NCI-H2107 treated with DMSO at 0.1 percent for 48 hours (cell line): ENCODE results near the gene UBE2H.
A peak's percentile ranks its signal among the peaks of the same experiment; 100 is the strongest.
"Not testable (repeated sequence)": the region's sequence is repeated elsewhere in the genome, so short reads cannot be mapped to it uniquely, and the experiment has no call there.

Source experiments
- DNase-seq: peaks from one replicate; lab custom pipeline; 2025; ENCODE audit not compliant: unreplicated experiment; lab: John Stamatoyannopoulos, UW

UBE2H gene

DNA sequence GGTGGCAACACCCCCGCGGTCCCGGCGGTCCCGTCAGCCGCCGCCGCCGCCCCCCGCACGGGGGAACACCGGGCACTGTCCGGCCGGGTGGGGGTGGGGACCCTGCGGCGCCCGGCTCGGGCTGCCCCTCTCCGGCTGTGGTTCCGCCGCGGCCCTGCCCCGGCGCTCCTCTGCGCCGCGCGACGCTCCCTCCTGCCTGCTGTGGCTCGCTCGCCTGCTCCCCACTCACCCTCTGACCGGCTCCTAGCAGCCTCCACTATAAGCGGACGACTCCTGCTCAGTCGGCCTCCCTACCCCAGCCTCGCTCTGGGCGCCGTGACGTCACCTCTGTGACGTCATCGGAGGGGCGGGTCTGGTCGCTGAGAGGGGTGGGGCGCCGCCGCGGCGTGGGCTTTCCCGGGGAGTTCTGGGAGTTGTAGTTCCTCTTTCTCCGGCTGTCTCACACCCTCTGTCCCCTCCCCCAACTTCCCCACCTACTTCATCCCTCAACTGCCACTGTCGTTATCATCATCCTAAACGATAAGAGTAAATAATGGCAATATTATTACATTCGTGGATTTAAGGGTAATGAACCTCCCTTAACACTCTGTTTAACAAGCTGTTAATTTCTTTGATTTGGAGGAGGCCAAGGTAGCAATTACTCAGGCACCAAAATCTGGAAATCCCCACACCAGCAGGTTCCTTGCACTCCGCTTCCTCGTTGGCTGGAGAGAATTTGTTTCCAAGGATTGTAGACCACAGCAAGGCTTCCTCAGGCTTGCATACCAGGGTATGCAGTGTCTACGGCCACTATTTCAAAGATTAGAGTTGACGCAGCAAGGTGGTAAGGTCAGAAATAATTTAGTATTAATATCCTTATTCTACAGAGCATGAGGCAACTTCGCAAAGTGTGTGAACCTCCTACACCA, at the start of gene UBE2H:
TSS of gene UBE2H (minus strand) at position 308 of the 908 bp plus-strand sequence. CDS start 405 bp downstream, outside the sequence.
- peak; percentile 87 for DNase-seq

DNA sequence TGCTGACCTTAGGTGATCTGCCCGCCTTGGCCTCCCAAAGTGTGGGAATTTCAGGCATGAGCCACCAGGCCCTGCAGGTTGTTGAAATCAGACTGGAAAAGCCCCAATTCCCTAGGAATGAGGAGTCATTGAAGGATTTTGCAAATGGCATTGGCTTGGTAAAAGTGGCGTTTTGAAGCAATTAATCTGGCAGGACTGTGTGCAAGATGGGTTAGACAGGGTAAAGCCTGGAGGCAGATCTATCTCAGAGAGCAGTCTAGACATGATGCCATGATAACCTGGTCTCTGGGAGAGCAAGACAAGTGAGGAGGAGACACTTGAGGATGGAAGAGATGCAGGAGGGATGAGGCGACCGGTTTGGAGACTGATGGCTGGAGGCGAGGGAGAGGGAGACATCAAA, 45.7 kb upstream of the UBE2H start:
- no peak for DNase-seq

DNA sequence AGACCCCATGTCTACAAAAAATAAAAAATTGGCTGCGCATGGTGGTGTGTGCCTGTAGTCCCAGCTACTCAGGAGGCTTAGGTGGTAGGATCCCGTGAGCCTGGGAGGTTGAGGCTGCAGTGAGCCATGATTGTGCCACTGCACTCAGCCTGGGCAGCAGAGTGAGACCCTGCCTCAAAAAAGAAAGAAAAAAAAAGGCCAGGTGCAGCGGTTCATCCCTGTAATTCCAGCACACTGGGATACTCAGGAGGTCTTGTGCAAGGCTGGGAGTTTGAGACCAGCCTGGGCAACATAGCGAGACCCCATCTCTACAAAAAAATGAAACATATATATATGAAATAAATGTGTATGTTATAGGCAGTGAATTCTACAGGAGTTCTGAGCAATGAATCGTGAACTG, 44.5 kb upstream of the UBE2H start:
- DNase-seq: no peak

DNA sequence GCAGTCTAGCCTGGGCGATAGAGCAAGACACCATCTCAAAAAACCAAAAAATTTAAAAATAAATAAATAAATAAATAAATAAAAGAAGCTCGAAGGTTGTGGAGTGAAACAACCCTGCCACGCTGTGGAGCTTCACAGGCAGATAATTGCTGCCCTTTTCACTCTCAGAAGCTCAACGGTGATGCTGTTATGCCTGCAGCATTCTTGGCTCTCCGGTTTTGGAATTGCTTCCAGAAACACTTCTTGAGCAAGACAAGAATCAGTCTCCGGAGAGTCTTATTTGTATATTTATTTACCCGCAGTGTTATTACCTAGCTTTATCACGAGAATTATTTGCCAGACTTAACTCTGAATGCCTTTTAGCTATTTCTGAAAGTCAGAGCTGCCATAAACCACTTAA, 40.5 kb upstream of the UBE2H start:
- no peak for DNase-seq

DNA sequence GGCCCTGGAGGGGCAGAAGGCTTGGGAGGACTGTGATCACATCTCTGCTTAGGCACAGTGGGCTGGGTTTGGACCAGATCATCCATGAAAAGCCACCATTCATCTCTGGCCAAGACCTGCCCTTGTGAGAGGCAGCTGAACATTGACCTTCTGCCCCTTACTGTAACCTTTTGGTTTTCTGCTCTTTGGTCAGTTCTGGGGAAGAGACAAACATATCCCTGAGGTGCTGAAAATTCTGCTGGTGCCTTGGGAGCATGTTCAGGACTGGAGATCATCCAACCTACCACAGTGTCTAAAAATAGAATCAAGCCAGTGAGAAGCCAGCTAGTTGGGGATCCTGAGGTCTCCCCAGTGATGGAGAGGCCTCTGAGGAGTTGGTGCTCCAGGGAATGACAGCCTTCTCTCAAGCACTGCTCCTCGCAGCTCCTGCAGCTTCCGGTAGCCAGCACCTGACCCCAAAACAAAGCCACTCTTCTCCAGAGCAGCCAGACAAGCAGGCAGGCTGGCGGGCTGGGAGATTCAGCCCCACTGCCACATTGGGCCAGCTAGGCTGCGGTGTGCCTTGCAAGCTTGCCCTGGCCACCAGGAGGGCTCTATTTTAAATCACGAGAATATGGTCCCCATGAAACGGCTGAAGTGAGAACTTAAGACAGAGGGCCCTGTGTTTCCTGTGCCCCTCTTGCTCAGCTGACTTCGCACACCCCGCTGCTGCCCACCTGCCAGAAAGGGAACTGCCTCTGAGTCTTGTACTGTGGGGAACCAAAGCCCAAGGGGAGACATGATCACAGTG, 37.8 kb upstream of the UBE2H start:
- DNase-seq: no peak

DNA sequence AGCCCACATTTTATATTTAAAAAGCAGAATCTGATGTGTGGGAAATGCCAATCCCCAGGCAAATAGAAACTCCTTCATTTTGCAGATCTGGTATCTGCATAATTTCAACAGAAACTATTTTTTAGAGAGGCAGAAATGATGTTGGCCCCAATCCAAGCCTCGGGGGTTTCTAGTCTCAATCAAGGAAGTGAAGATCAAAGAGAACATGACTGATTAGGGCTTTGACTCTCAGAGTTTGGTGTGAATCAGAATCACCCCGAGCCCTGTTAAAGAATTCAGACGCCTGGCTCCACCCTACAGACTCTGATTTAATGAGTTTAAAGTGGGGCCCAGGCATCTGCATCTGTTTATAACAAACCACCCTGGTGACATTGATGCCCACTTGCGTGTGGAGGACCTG, 36.7 kb upstream of the UBE2H start:
- DNase-seq: no peak

DNA sequence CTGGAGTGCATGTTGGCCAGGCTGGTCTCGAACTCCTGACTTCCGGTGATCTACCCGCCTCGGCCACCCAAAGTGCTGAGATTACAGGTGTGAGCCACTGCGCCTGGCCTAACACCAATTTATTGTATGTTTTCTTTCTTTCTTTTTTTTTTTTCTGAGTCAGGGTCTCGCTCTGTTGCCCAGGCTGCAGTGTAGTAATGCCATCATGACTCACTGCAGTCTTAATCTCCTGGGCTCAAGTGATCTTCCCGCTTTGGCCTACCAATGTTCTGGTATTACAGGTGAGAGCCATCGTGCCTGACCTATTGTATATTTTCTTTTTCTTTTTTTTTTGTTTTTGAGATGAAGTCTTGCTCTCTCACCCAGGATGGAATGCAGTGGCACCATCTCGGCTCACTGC, 33.8 kb upstream of the UBE2H start:
- no peak for DNase-seq

DNA sequence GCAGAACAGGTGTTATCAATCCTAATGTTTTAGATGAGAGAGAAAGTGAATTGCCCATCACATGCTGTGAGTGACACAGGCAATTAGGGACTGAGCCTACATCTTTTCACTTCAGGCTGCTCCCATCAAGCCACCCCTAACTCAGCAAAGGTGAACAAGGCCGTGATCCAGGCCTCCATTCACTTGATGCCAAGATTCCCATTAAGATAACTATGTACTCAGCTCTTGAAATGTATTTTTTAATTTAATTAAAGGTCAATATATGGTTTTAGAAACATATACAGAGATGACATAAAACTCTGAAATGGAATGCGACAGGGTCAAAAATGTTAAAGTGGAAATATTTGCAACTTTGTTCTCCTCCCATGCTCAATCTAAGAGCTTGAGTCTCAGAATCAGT, 27.9 kb upstream of the UBE2H start:
- DNase-seq: no peak

DNA sequence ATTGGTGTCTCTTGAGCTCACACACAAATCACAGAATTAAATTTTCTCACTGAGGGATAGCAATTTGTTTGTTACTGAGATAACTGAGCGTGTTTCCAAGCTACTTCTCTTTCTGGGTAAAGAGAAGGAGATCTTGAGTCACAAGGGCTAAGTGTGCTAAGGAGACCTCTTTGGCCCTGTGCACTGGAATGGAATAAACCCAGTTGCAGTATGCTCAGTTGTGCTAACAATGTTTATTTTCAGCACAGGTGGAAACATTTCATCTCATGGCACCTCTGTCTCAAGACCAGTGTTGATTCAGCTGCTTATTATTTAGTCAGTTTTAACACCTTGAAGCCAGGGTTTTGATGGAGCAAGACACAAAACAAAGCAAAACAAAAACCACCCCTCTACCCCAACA, 22.5 kb upstream of the UBE2H start:
- DNase-seq: no peak

DNA sequence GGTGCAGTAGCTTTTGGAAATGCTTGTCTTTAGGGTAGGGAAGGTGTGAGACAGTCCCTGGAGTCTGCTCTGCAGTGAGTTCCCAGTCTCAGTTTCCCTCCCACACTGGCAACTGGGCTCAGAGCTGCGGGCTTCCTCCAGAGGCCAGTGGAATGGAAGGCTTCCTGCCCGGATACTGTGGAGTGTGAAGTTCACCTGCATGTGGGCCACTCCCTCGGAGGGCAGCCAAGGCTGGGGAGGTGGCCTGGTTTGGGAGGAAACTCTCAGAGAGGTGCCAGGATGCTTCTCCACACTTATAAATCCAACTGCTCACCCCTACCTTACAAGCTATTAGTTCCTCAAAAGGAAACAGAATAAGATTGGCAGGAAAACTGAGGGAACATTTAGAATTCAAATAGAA, 18.1 kb upstream of the UBE2H start:
- DNase-seq: no peak

DNA sequence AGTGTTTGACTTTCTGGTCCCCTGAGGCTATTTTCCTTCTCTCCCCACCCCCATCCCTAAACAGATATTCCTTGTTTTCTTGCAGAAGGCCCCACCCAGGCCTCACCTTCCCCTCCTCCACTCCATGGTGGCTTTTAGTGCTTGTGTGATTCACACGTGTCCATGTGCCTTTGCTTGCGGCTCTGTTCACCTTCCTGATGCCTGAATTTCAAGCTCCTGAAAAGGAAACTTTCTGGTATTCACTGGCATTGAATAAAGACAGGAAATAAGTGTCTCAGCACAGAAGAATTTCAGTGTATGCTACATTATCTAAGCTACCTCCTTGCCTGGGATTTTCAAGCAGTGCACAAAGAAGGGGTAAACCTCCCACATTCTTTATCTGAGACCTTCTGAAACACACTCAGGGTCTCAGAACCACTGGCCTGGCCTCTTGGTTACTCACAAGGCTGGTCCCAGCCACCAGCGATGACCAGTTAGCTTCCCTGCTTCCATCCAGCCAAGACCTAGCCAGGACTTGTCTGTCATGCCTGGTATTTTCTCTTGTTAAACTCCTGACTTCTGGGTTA, 17.2 kb upstream of the UBE2H start:
- no peak for DNase-seq

DNA sequence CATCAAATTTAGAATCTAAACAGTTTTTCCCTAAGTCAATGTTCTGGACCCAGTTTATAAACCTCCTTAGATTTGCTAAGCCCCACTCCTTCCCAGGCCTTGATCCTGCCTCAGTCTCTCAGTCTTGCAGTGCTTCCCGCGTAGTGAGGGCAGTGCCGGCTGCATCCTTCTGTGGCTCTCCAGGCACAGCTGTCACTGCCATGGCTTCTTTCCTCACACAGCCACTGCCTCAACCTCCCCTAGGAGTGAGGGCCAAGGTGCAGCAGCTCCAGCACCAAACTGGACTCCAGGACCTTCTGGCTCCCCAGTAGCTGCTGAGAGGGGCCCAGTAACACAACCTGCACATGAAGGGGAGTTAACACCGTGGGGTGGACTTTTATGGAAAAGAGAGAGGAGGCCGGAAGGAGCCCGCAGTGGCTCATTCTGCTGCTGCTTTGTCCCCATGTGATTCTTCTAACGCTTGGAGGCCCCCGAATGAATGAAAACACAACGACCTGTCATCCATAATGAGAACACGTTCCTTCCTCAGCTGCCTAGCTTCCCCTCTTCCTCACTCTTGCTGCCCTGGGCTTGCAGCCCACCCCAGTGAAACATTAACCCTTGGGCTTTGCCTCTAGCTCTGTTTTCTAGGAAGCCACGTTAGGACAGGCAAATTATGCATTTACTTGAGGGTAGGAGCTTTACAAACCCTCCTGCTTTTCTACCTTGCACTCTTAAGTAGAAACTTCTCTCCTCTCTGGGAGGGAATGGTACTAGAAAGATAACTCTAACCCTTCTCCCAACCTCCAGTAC, 16.0 kb upstream of the UBE2H start:
- no peak for DNase-seq

DNA sequence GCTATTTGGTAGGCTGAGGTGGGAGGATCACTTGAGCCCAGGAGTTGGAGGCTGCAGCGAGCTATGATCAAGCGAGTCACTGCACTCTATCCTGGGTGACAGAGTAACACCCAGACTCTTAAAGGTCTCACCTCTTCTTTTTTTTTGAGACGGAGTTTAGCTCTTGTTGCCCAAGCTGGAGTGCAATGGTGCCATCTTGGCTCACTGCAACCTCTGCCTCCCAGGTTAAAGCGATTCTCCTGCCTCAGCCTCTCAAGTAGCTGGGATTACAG, 7.4 kb upstream of the UBE2H start:
- DNase-seq: not testable (repeated sequence)

DNA sequence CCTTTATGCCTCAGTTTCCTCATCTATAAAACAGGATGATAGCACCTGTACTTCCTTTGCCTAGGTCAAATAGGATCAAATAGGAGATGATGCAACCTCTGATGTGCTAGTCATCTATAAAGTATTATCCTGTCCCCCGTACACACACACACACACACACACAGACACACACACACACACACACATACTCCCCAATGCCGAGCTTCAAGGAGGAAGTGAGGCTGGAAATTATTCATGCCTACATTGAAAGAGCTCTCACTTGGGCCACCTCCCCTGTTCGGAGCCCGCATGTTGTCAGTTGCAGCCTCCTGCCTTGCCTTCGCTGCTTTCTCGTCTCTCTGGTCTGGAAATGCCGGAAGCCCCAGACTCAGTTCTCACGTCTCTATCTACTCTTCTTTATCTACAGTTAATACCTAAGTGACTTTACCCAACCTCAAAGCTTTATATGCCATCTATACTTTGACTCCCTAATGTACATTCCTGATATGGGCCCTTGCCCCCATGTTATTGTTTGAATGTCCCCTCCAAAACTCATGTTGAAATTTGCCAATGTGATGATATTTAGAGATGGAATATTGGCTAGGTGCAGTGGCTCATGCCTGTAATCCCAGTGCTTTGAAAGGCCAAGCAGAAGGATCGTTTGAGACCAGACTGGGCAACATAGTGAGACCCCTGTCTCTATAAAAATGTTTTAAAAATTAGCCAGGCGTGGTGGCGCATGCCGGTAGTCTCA, 6.9 kb upstream of the UBE2H start:
- no peak for DNase-seq

DNA sequence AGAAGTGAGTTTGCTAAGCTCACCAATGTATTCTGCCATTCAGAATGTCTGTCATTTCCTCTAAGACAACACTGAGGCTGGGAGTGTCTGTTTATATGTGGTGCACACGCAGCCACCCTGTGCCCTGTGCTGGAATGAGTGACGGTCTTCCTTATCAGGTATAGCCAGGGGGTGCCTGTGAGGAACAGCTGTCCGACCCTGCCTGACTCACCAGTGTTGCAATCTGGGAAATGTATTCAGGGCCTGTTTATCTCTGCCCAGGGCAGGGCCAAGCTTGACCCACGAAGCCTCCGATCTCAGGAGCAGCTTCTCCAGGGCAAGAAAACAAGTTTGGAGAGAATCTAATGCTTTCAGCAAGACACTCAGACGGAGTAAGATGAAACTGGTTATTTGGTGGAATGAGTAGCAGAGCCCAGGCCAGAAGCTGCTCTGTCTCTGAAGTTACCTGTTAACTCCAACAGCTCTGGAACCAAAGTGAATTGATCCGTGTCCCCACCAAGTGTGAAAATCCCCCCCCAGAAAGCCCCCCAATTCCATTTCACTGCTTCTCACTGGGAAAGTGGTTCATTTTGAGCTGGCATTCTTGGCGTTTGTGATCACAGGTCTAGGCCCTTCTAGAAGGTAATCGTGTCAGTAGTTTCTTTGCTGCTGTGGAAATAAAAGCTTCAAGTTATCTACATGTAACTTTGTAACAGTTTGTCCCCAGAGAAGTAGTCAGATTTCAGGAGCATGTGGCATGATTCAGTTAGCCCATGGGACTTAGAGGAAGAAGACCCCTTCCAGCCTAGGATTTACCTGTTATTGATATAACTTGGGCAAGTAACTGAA, 6.1 kb upstream of the UBE2H start:
- DNase-seq: no peak

DNA sequence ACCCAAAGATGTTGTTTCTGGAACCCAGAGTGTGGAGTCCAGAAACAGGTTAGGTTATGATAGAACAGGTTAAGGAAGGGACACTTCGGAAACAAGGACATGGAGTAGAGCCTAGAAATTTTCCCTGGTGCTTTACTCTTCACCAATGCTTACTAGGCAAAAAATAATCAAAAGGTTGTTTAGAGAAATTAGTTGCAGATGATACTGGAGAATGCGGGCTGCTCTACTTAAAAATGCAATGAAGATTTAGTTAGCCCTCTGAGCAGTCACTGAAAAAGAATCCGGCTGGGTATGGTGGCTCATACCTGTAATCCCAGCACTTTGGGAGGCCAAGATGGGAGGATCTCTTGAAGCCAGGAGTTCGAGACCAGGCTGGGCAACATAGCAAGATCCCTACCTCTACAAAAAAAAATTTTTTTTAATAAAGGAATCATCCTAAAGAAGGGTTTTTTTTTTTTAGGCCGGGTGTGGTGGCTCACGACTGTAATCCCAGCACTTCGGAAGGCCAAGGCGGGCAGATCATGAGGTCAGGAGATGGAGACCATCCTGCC, 3.3 kb upstream of the UBE2H start:
- DNase-seq: no peak

DNA sequence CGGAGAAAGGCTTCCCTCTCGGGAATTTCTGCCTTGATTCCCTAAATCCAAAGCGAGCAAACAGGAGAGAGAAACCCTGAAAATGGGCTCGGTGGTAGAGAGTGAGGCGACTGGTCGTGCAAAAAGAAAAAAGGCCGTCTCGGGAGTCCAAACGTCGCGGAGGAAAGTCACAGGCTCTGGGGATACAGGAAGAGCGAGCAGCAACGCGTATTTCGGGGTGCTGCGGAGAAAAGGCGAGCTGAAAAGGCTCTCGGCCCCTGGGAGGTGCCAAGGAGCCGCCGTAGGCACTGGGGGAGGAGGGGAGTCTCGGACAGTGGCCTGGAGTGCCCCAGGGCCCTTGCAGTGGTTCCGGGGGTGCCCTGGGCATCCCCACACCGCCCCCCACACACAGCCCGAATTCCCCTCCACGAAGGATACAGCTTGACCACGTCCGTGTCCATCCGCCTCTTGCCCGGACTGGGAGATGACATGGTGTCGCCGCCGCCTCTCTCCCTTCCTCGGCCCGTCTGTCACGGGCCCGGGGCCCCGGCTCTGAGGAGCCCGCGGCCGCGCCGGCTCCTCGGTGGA, 591 bp downstream of the UBE2H start:
- no peak for DNase-seq

DNA sequence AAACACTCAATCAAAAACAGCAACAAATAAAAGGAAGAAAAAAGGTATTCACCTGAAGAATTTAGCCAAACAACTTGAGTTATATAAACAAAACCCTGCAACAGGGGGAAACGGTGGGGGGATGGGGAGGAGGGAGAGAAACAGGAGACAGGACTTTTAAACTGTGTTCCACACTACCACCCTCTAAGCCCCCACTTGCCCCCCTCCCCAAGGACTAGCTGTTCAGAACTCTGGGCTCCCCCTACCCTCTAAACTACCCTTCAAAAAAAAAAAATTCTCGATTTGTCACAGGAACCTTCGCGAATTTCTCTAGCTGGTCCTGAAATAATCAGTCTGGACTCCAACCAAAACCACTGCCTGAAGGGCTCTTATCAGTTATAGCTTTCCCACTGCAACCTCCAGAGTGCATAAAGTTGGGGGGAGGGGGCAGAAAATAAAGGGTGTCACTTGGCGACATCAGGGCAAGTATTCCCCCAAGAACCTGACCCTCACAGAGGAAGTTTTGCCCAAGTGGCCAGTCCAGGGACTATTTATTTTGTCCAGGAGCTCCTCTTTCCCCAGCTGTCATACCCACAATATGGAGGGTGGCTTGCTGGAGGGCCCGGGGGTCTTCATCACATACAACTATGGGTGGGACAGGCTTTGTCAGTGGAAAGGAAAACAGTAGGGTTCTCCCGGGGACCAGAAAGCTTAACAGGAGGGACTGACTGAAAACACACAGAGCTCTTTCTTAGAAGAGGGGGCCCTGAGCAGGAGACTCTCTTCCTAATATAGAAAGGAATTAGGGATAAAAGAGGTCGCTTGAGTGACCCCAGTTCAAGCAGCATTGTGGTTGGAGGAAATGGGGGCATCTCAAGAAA, 1.3 kb downstream of the UBE2H start:
- DNase-seq: peak; percentile 62
